HG03097 (cell line): ENCODE measurements around the gene ZNF619.

Experiments used
- ATAC-seq: cut with Tn5 transposase; IDR thresholded peaks from one replicate; pipeline ENCODE4 v1.9.1; 2021; ENCODE audit not compliant: unreplicated experiment, low FRiP score

Gene ZNF619

GRCh38 chr3:40464339-40465110, 12.4 kb upstream of the ZNF619 start:
- no peak for ATAC-seq

GRCh38 chr3:40465111-40465407, 11.9 kb upstream of the ZNF619 start:
- ATAC-seq, result no peak

GRCh38 chr3:40465456-40465855, 11.5 kb upstream of the ZNF619 start:
- no peak for ATAC-seq

GRCh38 chr3:40468018-40468417, 8.9 kb upstream of the ZNF619 start:
- no peak for ATAC-seq

GRCh38 chr3:40470701-40471100, 6.2 kb upstream of the ZNF619 start:
- ATAC-seq, result no peak

GRCh38 chr3:40477666-40478065, 744 bp downstream of the ZNF619 start:
- no peak for ATAC-seq

- ATAC-seq, result no peak
Measured at GRCh38 chr3:40487172-40487571, 10.2 kb downstream of the ZNF619 start.

GRCh38 chr3:40490916-40491315, 14.0 kb downstream of the ZNF619 start:
- no peak for ATAC-seq

GRCh38 chr3:40494698-40495097, 17.8 kb downstream of the ZNF619 start:
- no peak for ATAC-seq

GRCh38 chr3:40497288-40497687, 20.4 kb downstream of the ZNF619 start:
- ATAC-seq, result no peak

- no peak for ATAC-seq
Measured at GRCh38 chr3:40499952-40500351, 23.0 kb downstream of the ZNF619 start.

- ATAC-seq, result no peak
Measured at GRCh38 chr3:40502034-40502433, 25.1 kb downstream of the ZNF619 start.

GRCh38 chr3:40504636-40505430, 27.9 kb downstream of the ZNF619 start:
- no peak for ATAC-seq

- ATAC-seq, result peak; percentile 80
Measured at GRCh38 chr3:40505599-40506462, 28.9 kb downstream of the ZNF619 start, which contains the start of gene ZNF620. ZNF620 (plus strand) TSS chr3:40506039; CDS start chr3:40506353, 314 bp downstream.

- no peak for ATAC-seq
Measured at GRCh38 chr3:40511031-40511718, 34.3 kb downstream of the ZNF619 start.

- no peak for ATAC-seq
Measured at GRCh38 chr3:40516201-40516600, 39.3 kb downstream of the ZNF619 start.

- ATAC-seq, result no peak
Measured at GRCh38 chr3:40518067-40518466, 41.1 kb downstream of the ZNF619 start.

- no peak for ATAC-seq
Measured at GRCh38 chr3:40518848-40519247, 41.9 kb downstream of the ZNF619 start.

GRCh38 chr3:40521254-40521653, 44.3 kb downstream of the ZNF619 start:
- ATAC-seq, result no peak

- no peak for ATAC-seq
Measured at GRCh38 chr3:40523781-40524180, 46.9 kb downstream of the ZNF619 start.

- ATAC-seq, result no peak
Measured at GRCh38 chr3:40524222-40524567, 47.3 kb downstream of the ZNF619 start.
